ENCODE results near the gene RMDN2.

GRCh38 chr2:38060236-38061018 lies 135.3 kb downstream of the RMDN2 start:
- TF ChIP-seq, protein P1, sequence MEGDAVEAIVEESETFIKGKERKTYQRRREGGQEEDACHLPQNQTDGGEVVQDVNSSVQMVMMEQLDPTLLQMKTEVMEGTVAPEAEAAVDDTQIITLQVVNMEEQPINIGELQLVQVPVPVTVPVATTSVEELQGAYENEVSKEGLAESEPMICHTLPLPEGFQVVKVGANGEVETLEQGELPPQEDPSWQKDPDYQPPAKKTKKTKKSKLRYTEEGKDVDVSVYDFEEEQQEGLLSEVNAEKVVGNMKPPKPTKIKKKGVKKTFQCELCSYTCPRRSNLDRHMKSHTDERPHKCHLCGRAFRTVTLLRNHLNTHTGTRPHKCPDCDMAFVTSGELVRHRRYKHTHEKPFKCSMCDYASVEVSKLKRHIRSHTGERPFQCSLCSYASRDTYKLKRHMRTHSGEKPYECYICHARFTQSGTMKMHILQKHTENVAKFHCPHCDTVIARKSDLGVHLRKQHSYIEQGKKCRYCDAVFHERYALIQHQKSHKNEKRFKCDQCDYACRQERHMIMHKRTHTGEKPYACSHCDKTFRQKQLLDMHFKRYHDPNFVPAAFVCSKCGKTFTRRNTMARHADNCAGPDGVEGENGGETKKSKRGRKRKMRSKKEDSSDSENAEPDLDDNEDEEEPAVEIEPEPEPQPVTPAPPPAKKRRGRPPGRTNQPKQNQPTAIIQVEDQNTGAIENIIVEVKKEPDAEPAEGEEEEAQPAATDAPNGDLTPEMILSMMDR (IDR thresholded peaks at IDR 0.05): no peak
- no peak for TF ChIP-seq POLR2A (IDR thresholded peaks at IDR 0.05)

Measured in breast epithelium (tissue), 3 donors.